Ovary (tissue), 10 donors: ENCODE measurements around the gene SLC35A4. TPM values are rescaled to one million over a fixed set of nuclear protein-coding genes. Genes with fewer than 3 reads are reported as not detected.

Experiments used
- DNase-seq, 5 donors: peaks; one replicate each; pipeline ENCODE4 v3.0.0-alpha.2; 2019 to 2020
- H3K27ac ChIP-seq, 2 donors: fragments of 200-600 bp; one replicate each; pipeline versions ENCODE4 v1.5.1 to v1.8.0; 2019 to 2022
- H3K27me3 ChIP-seq: fragments of 200-600 bp; one replicate; pipeline ENCODE4 v1.8.0; 2022
- H3K36me3 ChIP-seq: fragments of 200-600 bp; sonication (generic); one replicate; pipeline ENCODE4 v1.5.1; 2019
- H3K4me1 ChIP-seq: one replicate; pipeline ENCODE4 v1.8.1; 2013; ENCODE audit warnings: mild to moderate bottlenecking, moderate library complexity; ENCODE audit not compliant: insufficient read depth
- H3K4me3 ChIP-seq: fragments of 200-600 bp; sonication (generic); one replicate; pipeline ENCODE4 v1.5.1; 2017
- H3K9me3 ChIP-seq, 2 donors: fragments of 200-600 bp in 1 of 2; sonication (generic) in 1 of 2; one replicate each; pipeline versions ENCODE4 v1.5.1 to v1.8.1; 2013 to 2019; ENCODE audit warnings: mild to moderate bottlenecking in 1 of 2, moderate library complexity in 1 of 2
- CTCF ChIP-seq, 3 donors: fragments of 450-650 bp in 2 of 3; fragments of 200-600 bp in 1 of 3; IDR thresholded peaks; one replicate each; pipeline versions ENCODE4 v1.5.1 to v1.8.0; 2016 to 2022; ENCODE audit warnings: antibody characterized with exemption in 3 of 3, mild to moderate bottlenecking in 1 of 3
- EP300 ChIP-seq: sonication (generic); formaldehyde crosslinking; IDR thresholded peaks from one replicate; pipeline ENCODE4 v1.6.1; 2017; ENCODE audit warnings: antibody characterized with exemption
- POLR2A ChIP-seq: fragments of 450-650 bp; IDR thresholded peaks from one replicate; pipeline ENCODE4 v1.6.1; 2017; ENCODE audit warnings: antibody characterized with exemption, mild to moderate bottlenecking, moderate library complexity
- WGBS, 3 donors: extraction: QIAGEN DNeasy Blood & Tissue Kit in 1 of 3; methylation state at CpG; one replicate each; pipeline versions ENCODE4 v1.1.5 to v1.1.7; 2013 to 2017; 5-methylcytosine and 5-hydroxymethylcytosine counted together
- intact Hi-C, 4 donors: fragments of 100-400 bp; cut with DNase I; formaldehyde crosslinking; loops; one replicate each; pipeline versions ENCODE4 v1.11.0 to v1.15.1; 2022 to 2023
- long read RNA-seq, 3 donors: library from polyadenylated mRNA in 2 of 3; unstranded in 2 of 3; transcript quantifications; one replicate each; pipeline ENCODE4 v2.0.0 and lab custom pipeline, GENCODE V29; 2021 to 2026
- polyA plus RNA-seq, 2 donors: library from polyadenylated mRNA; stranded (reverse); fragments of 200-250 nt in 1 of 2; fragments of 350-450 nt in 1 of 2; fragmentation: Illumina TruSeq in 1 of 2; extraction: RNeasy Lipid Tissue Mini Kit (QIAGEN cat#74804) in 1 of 2; gene quantifications; one replicate each; pipeline ENCODE4 v1.2.3, GENCODE V29; 2013 to 2014
- total RNA-seq, 7 donors: library from RNA; depleted of rRNA in 2 of 7; stranded (reverse); fragments of >200 nt in 2 of 7; fragmentation: NEBNext Ultra II Directional in 3 of 7; extraction: Animal tissue kit (Norgen Biotek cat#: 25700) in 3 of 7; gene quantifications; one replicate each; pipeline versions ENCODE4 v1.1.0 to v1.2.4, GENCODE V29; 2016 to 2023
- donor health status: DM: no; HTN: no; CAD: no; lungs with moderate emphysema.
- donor health status: DM: no; HTN: no; CAD: no.
- donor health status: Bipolar disorder and iron deficiency.
- donor health status: DM: yes; HTN: yes; CAD: no.
- donor health status: DM: no; HTN: no; CAD: no.
- donor health status: DM: yes; HTN: yes; CAD: no.

Gene SLC35A4
- total RNA-seq (10 to 100 TPM; 22.3 to 65.7 (median 47.1) TPM), polyA plus RNA-seq (10 to 100 TPM; 27.1 to 80.2 TPM)
- long read RNA-seq, donor 1, transcript SLC35A4-201 (3 exons, 3,041 nt): major isoform, 51 of 77 reads
- long read RNA-seq, donor 1, partial matches to known transcripts: 20 of 77 reads
- long read RNA-seq, donor 1, other reads (novel, unspliced or antisense): 4 of 77 reads
- long read RNA-seq, donor 2, transcript SLC35A4-201 (3 exons, 3,041 nt): major isoform, 17 of 19 reads
- long read RNA-seq, donor 2, partial matches to known transcripts: 0 of 19 reads
- long read RNA-seq, donor 2, other reads (novel, unspliced or antisense): 0 of 19 reads
- long read RNA-seq, donor 3, transcript SLC35A4-201 (3 exons, 3,041 nt): major isoform, 86 of 106 reads
- long read RNA-seq, donor 3, transcript SLC35A4-202 (2 exons, 3,617 nt): minor isoform, 5 of 106 reads
- long read RNA-seq, donor 3, partial matches to known transcripts: 0 of 106 reads
- long read RNA-seq, donor 3, other reads (novel, unspliced or antisense): 15 of 106 reads

- WGBS, 3 donors: 0 to 1% (median 1%) methylated on average over 71 to 74 of the region's 74 CpGs
- DNase-seq: peak; percentile 95 to 97 (median 97)
- Histone ChIP-seq H3K4me1 (peaks cover 9% of the 10 kb centered on the region), H3K27ac (peak within 1 kb of the TSS; percentile 87 to 95), H3K27me3 (no peaks in the 10 kb centered on the region), H3K4me3 (peak within 1 kb of the TSS; percentile 79), H3K36me3 (no peaks in the 10 kb centered on the region), H3K9me3 (no peaks in the 10 kb centered on the region)
- TF ChIP-seq CTCF (IDR thresholded peaks at IDR 0.05) (peak in 1 of 3 donors; percentile 34), POLR2A (peak; percentile 91), EP300 (peak; percentile 41)
- intact Hi-C loops: loop anchor here in 3 of 4 donors (5.0 to 10.0 kb wide), 2 partner anchors 70 to 73 kb away; partner anchors contain the start of genes TMCO6 (in 3 of the 3) and CD14 (in 1 of the 3)
These were observed at the start of gene SLC35A4, which contains the start of gene APBB3 for GRCh38 chr5:140564196-140565023. TSS of gene SLC35A4 (plus strand) at chr5:140564828. CDS start at chr5:140567170, 2,342 bp downstream. TSS of gene APBB3 (minus strand) at chr5:140564598. CDS start at chr5:140564245, 353 bp downstream.

- Histone ChIP-seq H3K9me3 (no peaks in the 10 kb centered on the region), H3K27me3 (no peaks in the 10 kb centered on the region), H3K36me3 (no peaks in the 10 kb centered on the region), H3K27ac (no peak overlapping the region), H3K4me3 (no peak overlapping the region), H3K4me1 (no peaks in the 10 kb centered on the region)
- 78 to 87% (median 85%) methylated on average over 2 of the region's 2 CpGs for WGBS, 3 donors
- TF ChIP-seq CTCF (IDR thresholded peaks at IDR 0.05): no peak
- TF ChIP-seq POLR2A: no peak
- TF ChIP-seq EP300: no peak
- DNase-seq: no peak
- intact Hi-C loops: no loop called here
These were observed 40.6 kb upstream of the SLC35A4 start for GRCh38 chr5:140524003-140524402.

GRCh38 chr5:140540227-140540626 is 24.4 kb upstream of the SLC35A4 start:
- DNase-seq: no peak
- Histone ChIP-seq H3K36me3 (no peaks in the 10 kb centered on the region), H3K4me3 (no peak overlapping the region), H3K27ac (no peak overlapping the region), H3K27me3 (no peaks in the 10 kb centered on the region), H3K4me1 (no peaks in the 10 kb centered on the region), H3K9me3 (no peaks in the 10 kb centered on the region)
- 81 to 98% (median 93%) methylated on average over 1 of the region's 1 CpG for WGBS, 3 donors
- intact Hi-C loops: no loop called here
- TF ChIP-seq CTCF (IDR thresholded peaks at IDR 0.05) (no peak), EP300 (no peak), POLR2A (no peak)

- Histone ChIP-seq H3K36me3 (no peaks in the 10 kb centered on the region), H3K9me3 (no peaks in the 10 kb centered on the region), H3K4me1 (peaks cover 5% of the 10 kb centered on the region), H3K27me3 (no peaks in the 10 kb centered on the region), H3K4me3 (no peak overlapping the region), H3K27ac (no peak overlapping the region)
- DNase-seq: no peak
- intact Hi-C loops: no loop called here
- 92 to 95% (median 93%) methylated on average over 5 of the region's 5 CpGs for WGBS, 3 donors
- TF ChIP-seq CTCF (IDR thresholded peaks at IDR 0.05) (no peak), POLR2A (no peak), EP300 (no peak)
These were observed 21.7 kb upstream of the SLC35A4 start for GRCh38 chr5:140542972-140543371.
